Eye (tissue), 1 donor: ENCODE data around the gene EMID1.
"Not testable (repeated sequence)": the region's sequence is repeated elsewhere in the genome, so short reads cannot be mapped to it uniquely, and the experiment has no call there.

Experiments used
- DNase-seq: peaks from one replicate; pipeline ENCODE4 v3.0.0-alpha.2; 2015

The EMID1 gene

DNA sequence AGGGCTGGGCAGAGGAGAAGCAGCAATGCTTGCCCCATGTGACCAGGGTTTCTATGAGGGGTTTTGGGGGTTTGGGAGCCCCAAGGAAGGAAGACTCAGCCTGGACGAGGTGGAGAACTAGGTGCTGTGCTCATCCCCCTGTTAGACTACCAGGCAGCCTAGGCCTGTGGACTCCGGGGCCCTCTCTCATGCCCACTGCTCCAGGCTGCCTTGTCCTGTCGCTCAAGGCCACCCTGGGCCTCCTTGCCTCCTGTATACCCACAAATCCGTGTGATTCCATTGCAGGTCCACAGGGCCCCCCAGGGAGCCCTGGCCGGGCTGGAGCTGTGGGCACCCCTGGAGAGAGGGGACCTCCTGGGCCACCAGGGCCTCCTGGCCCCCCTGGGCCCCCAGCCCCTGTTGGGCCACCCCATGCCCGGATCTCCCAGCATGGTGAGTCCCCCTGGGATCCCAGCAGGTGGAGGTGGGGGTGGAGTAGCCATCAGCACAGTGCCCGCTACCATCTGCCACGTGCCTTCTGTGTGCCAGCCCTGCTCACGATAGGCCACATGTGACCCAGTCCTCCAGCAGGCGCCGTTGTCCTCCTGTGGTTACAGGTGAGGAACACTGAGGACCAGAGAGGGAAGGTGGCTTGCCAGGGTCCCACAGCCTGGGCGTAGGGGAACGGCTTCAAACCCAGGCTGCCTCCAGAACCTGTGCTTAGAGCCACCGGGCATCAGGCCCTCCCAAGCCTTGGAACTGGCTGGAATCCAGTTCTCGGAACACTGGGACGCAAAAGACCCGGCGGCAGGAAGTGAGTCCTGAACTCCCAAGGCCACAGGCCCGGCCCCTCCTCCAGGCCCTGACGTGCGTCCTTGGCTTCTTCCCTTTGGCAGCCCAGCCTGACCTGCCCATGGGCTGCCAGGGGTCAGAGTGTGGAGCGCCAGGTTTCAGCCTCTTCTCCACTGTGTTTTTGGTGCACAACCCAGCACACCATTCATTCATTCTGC, 26.6 kb downstream of the EMID1 start:
- no peak for DNase-seq

DNA sequence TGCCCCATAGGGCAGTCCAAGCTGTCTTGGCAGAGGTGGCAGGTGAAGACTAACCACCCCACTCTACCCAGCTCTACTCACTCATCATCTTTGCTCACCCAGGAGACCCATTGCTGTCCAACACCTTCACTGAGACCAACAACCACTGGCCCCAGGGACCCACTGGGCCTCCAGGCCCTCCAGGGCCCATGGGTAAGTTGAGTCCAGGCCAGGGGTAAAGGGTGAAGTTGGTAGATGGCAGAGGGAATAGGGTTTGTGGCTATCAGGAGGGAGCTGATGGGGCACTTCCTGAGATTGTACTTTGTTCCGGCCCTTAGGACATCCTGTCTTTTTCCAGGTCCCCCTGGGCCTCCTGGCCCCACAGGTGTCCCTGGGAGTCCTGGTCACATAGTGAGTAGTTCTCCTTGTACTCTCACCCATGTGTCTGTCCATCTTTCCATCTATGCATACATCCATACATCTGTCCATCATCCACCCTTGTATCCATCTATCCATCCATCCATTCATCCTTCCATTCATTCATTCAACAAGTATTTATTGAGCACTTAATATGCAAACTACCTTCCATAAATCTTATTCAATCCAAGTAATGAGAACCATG, 27.7 kb downstream of the EMID1 start:
- DNase-seq = no peak

- not testable (repeated sequence) for DNase-seq
Measured at GRCh38 chr22:29240481-29240880, 34.8 kb downstream of the EMID1 start.

GRCh38 chr22:29243874-29244446, 38.3 kb downstream of the EMID1 start:
- DNase-seq = no peak

DNA sequence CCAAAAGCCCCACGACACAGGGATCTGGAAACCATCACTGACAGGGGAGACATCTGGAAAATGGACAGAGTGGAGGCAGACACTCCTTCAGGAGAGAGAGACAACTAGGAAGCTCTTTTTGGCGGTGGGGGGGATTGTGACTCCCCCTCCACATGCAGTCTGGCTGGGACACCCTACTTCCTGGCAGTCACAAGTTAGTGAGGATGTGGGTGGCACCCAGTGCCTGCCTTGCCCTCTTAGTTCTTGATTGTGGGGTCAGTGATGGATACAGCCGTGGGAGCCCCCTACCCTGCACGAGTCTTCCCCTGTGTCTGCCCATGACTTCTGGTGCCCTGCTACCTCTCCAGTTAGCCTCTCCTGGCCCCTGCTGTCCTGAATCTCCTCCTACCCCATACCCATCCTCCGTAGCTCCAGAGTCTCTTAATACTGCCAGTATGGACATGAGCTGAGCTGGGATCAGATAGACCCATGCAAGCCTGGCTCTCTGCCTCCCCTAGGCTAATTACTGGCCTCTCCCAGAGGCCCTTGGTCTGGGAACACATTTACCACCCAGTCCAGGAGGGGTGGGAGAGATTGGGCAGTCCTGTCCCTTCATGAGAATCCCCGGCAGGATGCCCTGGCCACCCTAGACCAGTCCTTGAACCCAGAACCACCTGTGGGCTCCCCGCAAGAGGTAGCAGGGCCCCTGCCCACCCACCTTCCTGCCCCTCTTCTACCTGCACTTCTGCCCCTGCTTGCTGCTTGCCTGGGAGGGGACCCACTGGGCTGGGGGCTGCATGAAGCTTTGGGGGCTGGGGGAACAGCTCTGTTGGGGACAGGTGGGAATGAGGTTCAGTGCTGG, 39.3 kb downstream of the EMID1 start:
- DNase-seq = no peak

DNA sequence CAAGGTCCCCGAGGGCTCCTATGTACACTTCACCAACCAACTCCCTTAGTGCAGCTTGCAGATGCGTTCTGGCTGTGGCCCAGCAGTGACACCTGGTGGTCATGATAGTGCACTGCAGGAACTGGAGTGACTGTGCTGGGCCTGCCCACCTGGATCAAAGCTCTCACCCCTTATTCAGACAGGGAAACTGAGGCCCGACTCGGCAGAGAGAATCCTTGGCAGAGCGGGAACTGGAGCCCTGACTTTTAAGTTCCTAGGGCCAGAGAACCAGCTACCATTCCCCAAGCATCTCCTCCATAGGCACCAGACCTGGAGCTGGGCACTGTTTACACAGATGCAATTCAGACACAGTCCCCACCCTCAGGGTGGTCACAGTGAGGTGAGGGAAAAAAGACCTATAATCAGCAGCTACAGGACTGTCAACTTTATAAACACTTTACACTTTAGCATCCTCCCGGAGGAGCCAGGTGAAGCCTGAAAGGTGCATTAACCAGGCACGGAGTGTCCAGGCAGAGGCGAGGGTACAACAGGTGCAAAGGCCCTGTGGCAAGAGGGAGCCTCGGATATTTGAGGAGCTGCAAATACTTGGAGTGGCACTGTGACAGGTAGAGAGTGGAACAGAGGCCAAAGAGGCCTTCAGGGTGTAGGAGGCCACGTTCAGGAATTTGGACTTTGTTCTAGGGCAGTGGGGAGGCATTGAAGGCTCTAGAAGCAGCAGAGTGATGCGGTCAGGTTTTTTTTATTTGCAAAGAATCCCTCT, 40.1 kb downstream of the EMID1 start:
- peak; percentile 89 for DNase-seq

GRCh38 chr22:29247891-29248290, 42.2 kb downstream of the EMID1 start:
- not testable (repeated sequence) for DNase-seq

GRCh38 chr22:29251265-29251664, 45.6 kb downstream of the EMID1 start:
- DNase-seq = no peak

DNA sequence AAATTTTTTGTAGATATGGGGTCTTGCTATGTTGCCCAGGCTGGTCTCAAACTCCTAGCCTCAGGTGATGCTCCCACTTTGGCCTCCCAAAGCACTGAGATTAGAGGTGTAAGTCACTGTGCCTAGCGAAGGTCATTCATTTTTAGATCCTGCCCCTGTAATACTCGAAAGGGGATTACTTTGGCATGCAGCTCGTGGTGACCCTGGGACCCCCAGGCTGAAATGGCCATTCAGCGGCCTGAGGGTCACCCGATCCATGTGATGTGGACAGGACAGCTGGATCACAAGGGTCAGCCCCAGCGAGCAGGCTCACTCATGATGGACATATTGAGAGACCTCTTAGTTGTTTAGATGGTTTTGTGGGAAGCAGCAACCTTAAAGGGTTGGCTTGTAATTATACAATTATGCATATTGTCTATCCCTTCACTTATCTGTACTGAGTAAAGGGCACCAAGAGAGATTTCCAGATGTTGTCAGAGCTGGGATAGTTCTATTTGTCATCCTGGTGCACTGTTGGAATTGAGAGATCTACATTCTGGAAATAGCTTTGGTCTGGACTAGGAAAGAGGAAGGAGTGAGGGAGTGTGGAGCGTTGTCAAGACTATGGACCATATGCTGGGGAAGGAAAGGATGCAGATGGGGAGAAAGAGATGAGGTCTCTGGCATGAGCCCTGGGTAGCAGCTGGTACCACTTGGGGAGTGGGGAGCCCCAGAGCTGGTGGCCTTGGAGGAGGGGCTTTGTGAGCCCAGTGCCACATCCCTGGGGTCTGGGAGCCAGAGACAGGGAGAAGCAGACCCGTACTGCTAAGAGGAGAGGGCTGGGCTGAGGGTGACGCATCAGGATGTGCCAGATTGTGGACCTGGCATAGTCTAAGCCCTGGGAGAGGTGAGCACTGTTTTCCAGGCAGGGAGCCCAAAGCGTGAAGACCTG, 46.5 kb downstream of the EMID1 start:
- DNase-seq = no peak

- no peak for DNase-seq
Measured at GRCh38 chr22:29253561-29254285, 48.0 kb downstream of the EMID1 start.

DNA sequence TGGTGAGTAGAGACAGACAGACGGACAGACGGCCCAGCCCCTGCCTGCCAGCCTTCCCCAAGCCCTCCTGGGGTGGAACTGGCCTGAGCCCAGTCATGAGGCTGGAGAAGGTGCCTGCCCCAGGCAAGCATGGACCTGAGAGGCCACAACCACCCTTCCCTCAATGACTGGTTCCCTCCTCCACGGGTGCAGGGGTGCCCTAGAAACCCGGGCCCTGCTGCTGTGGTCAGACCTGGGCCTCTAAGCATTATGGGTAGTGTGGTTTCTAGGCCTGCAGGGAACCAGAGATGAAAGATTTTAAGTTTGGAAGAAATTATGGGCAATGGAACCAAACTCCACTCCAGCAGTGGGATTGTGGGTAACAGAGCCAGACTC, 48.6 kb downstream of the EMID1 start:
- DNase-seq = no peak

DNA sequence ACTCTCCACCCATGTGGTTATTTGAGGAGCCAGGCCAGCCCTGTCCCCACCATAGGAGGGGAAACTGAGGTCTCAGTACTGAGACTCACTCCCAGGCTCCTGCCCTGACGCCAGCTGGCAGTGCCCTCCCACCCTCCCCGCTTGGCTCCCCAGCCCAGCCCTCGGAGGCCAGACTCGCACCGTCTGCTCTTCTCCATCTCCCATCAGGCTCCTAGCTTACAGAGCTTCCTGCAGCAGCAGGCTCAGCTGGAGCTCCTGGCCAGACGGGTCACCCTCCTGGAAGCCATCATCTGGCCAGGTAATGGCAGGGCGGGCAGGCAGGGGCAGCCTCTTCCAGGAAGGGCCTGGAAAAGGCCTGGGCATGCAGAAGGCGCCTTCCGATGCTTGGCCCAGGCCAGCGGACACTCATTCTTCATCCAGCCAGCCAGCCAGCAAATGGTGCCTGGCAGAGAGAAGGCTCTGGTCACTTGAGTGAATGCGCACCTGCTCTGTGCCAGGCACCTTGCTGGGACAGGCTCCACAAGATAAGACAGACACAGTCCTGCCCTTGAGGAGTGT, 49.4 kb downstream of the EMID1 start:
- no peak for DNase-seq

GRCh38 chr22:29256606-29257325, 51.1 kb downstream of the EMID1 start:
- no peak for DNase-seq

GRCh38 chr22:29257751-29258181, 52.1 kb downstream of the EMID1 start:
- no peak for DNase-seq

GRCh38 chr22:29258407-29259252, 52.9 kb downstream of the EMID1 start:
- no peak for DNase-seq

GRCh38 chr22:29259253-29259899, 53.7 kb downstream of the EMID1 start:
- DNase-seq = no peak

- DNase-seq = no peak
Measured at GRCh38 chr22:29260031-29260560, 54.4 kb downstream of the EMID1 start.
